ENCODE measurements around the gene POMC. TPM values are rescaled to one million over a fixed set of nuclear protein-coding genes. Genes with fewer than 3 reads are reported as not detected.

Gene POMC
- total and polyA plus RNA-seq, 2 of the 13 experiments (the other 11 are each of a cell fraction or from before 2014, with no cell fraction given), result not detected

DNA sequence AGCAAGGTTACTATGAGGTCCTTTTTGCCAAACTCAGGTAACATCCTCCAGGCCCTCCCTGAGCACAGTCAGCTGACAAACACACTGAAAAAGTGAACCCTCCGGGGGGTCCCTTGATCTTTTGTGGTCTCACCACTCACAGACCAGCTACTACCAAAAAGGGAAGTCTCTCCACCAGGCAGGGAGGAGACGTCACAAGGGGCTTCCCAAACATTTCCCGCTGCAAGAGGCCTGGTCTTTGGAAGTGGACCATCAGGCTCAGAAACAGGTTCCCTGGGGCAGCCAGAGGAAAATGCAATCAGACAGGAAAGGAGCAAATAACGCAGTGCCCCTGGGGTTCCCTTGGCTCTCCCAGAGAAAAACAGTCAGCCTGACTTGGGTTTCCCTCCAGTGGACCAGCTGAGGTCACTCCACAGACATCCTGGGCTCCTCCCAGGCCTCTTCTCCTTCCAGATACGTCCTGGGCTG lies 38.7 kb upstream of the POMC start (continued):
- TF ChIP-seq ZNF687 (CRISPR knock-in tag; IDR thresholded peaks at IDR 0.05) (no peak), NAIF1 (CRISPR knock-in tag; IDR thresholded peaks at IDR 0.05; ENCODE audit: borderline replicate concordance) (no peak), PHB2 (IDR thresholded peaks at IDR 0.05; ENCODE audit: partially characterized antibody) (no peak), ZBTB42 (CRISPR knock-in tag; IDR thresholded peaks at IDR 0.05) (no peak)

DNA sequence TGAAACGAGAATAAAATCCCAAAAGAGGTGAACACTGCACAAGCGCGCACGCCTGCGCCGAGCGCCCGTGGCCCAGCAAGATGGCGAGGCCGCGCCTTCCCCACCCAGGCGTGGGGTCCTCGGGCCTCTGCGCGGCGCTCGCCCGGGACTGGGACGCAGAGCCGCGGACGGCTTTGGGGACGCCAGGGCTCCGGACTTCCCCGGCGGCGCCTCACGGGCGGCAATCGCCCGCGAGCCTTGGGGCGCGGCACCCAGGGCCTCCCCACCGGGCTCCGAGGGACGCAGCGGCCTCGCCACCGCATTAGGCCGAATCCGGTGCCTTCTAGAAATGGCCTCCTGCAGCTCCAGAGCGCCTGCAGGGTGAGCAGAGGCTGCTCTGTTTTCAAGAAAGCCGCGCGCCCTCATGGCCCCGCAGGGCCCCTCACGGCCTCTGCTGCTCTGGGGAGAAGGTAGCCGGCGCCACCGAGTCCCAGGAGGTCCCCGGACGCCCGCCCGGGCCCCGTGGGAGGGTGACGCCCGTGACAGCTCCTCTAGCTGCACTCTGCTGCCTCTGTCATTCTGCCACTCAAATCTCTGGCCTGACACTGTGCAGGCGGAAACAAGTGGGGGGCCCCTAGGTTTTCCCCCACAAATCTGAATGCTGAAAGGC lies 35.9 kb upstream of the POMC start:
- POLR2A ChIA-PET, result no interaction called here
- TF ChIP-seq DRAP1 (CRISPR knock-in tag; IDR thresholded peaks at IDR 0.05), result no peak
- TF ChIP-seq POLR2AphosphoS2 (IDR thresholded peaks at IDR 0.05; ENCODE audit: low read depth, low read length), result no peak
- no peak for TF ChIP-seq GATA4 (IDR thresholded peaks at IDR 0.05; ENCODE audit: borderline replicate concordance, low read depth)
- TF ChIP-seq, protein P1, sequence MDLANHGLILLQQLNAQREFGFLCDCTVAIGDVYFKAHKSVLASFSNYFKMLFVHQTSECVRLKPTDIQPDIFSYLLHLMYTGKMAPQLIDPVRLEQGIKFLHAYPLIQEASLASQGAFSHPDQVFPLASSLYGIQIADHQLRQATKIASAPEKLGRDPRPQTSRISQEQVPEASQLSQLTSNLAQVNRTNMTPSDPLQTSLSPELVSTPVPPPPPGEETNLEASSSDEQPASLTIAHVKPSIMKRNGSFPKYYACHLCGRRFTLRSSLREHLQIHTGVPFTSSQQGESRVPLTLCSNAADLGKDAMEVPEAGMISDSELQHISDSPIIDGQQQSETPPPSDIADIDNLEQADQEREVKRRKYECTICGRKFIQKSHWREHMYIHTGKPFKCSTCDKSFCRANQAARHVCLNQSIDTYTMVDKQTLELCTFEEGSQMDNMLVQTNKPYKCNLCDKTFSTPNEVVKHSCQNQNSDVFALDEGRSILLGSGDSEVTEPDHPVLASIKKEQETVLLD (CRISPR knock-in tag; IDR thresholded peaks at IDR 0.05; ENCODE audit: low read depth), result no peak
- TF ChIP-seq SAFB2 (CRISPR knock-in tag; IDR thresholded peaks at IDR 0.05; ENCODE audit: borderline replicate concordance, low read depth), result no peak
- no peak for TF ChIP-seq SP1 (IDR thresholded peaks at IDR 0.05)
- TF ChIP-seq SP1 (CRISPR knock-in tag; IDR thresholded peaks at IDR 0.05), result no peak
- TF ChIP-seq MLXIP (CRISPR knock-in tag; IDR thresholded peaks at IDR 0.05; ENCODE audit: borderline replicate concordance), result no peak
- TF ChIP-seq, protein P2, sequence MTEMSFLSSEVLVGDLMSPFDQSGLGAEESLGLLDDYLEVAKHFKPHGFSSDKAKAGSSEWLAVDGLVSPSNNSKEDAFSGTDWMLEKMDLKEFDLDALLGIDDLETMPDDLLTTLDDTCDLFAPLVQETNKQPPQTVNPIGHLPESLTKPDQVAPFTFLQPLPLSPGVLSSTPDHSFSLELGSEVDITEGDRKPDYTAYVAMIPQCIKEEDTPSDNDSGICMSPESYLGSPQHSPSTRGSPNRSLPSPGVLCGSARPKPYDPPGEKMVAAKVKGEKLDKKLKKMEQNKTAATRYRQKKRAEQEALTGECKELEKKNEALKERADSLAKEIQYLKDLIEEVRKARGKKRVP (CRISPR knock-in tag; IDR thresholded peaks at IDR 0.05), result no peak

More for the DNA sequence above, 35.9 kb upstream of the POMC start:
- no peak for DNase-seq (ENCODE audit: low spot score)
- no peak overlapping the region for H2AFZ ChIP-seq (ENCODE audit: low read length)
- no peak overlapping the region for H3K4me2 ChIP-seq (ENCODE audit: low read depth, low read length)
- no peak for ATAC-seq
- no peak overlapping the region for H3K9ac ChIP-seq (ENCODE audit: insufficient read depth, low read depth, low read length)
- no peaks in the 10 kb centered on the region for H3K79me2 ChIP-seq (ENCODE audit: insufficient read depth, low read length)
- H3K9me3 ChIP-seq (ENCODE audit: low read length), result no peaks in the 10 kb centered on the region
- in situ Hi-C loops (cut with HindIII; ENCODE audit: extremely low pct_ligation_motif_present, low pct_unique_long_range_greater_than_20kb) (no loop called here), intact Hi-C loops (cut with micrococcal nuclease; ENCODE audit: unreplicated experiment) (no loop called here)
- H3K4me1 ChIP-seq (ENCODE audit: insufficient read depth, low read length), result no peaks in the 10 kb centered on the region
- no peak overlapping the region for H3K4me3 ChIP-seq (replicated peaks in 1 of 3; ENCODE audit: insufficient read depth in 1 of 3, low read depth in 2 of 3, low read length in 3 of 3)
- WGBS (ENCODE audit: low lambda C conversion rate), result 57% methylated on average over 36 of the region's 59 CpGs
- peaks cover 1 to 3% of the 10 kb centered on the region in 2 experiments; a peak in 3 of 5 replicates for H3K27me3 ChIP-seq (ENCODE audit: control insufficient read depth in 1 of 2, insufficient read depth in 2 of 2, low read length in 2 of 2)
- no TSS peak for BruUV-seq (replicated peaks)
- H3K27ac ChIP-seq (ENCODE audit: extremely low read length, insufficient read depth, low read length), result no peak overlapping the region
- no peaks in the 10 kb centered on the region for H3K36me3 ChIP-seq (replicated peaks in 1 of 2; ENCODE audit: control insufficient read depth in 1 of 2, insufficient read depth in 2 of 2, low read length in 2 of 2)
- no peak for FAIRE-seq
- CTCF ChIA-PET (ENCODE audit: low intra/inter-chr PET ratio, low total read pairs), result no interaction called here
- no peaks in the 10 kb centered on the region for H4K20me1 ChIP-seq (ENCODE audit: insufficient read depth, low read length)

All from HepG2 (cell line).